ENCODE results near the gene MKLN1.

MKLN1 gene

DNA sequence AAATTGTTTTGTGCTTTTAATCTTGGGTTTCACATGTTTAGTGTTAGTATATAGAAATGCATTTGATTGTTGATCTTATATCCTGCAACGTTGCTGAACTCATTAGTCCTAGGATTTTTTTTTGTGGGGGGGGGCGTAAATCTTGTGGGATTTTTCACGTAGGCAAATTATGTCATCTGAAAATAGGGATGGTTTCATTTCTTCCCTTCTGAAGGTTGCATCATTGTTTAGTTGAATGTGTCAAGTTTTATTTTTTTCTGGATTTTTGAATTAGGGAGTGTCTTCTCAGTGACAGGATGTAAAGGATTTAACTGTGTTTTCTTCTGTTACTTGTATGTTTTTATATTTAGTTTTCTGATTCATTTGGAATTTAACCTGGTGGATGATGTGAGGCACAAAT, 26.7 kb downstream of the MKLN1 start:
- no peak for DNase-seq (ENCODE audit: low read depth in 2 of 2)

DNA sequence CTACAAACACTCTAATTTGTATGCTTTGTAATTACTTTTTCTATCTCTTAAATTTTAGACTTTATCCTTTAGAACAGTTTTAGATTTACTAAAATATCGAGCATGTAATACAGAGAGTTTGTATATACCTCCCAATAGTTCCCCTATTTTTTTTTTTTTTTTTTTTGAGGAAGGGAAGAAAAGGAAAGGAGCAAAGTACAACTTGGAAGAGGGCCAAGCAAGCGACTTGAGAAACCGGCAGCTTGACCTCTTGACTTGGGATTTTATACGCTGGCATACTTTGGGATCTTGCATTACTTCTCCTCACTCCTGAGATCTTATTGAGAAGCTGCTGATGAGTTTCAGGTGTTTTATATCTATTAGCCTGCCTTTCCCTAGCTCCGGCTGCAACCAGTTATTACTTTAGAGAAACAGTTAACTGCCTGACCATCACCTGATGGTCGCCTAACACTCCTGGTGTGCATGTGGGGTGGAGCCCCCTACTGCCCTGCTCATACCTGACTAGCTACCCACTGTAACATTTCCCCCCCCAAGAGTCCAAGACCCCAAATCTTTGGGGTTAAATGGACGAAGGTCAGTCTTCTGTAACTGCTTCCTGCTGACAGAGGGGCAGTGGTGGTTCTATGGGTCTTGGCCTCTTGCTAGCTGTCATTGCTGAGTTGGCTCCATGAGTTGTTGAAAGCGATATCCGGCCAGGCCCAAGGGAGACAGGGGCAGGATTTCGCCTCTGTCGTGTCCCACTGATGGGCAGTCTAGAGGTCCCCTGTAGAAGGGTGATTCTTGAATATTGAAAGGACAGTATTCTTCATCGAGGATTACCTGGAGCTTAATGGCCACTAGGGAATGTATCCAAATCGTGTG, 28.5 kb downstream of the MKLN1 start:
- no peak for DNase-seq (ENCODE audit: low read depth in 2 of 2)

GRCh38 chr7:131357282-131357880, 29.7 kb downstream of the MKLN1 start:
- no peak for DNase-seq (ENCODE audit: low read depth in 2 of 2)

DNA sequence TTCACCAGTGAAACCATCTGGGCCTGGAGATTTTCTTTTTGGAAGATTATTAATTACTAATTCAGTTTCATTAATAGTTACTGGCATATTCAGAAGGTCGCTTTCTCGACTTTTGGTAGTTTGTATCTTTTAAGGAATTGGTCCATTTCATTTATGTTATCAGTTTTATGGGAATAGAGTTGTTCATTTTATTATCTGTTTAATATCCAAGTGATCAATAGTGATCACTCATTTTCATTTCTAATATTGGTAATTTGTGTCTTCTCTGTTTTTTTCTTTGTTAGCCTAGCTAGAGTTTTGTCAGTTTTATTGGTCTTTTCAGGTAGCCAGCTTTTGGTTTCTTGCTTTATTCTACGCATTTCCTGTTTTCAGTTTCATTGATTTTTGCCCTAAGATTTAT, 31.0 kb downstream of the MKLN1 start:
- DNase-seq (ENCODE audit: low read depth in 2 of 2): no peak

DNA sequence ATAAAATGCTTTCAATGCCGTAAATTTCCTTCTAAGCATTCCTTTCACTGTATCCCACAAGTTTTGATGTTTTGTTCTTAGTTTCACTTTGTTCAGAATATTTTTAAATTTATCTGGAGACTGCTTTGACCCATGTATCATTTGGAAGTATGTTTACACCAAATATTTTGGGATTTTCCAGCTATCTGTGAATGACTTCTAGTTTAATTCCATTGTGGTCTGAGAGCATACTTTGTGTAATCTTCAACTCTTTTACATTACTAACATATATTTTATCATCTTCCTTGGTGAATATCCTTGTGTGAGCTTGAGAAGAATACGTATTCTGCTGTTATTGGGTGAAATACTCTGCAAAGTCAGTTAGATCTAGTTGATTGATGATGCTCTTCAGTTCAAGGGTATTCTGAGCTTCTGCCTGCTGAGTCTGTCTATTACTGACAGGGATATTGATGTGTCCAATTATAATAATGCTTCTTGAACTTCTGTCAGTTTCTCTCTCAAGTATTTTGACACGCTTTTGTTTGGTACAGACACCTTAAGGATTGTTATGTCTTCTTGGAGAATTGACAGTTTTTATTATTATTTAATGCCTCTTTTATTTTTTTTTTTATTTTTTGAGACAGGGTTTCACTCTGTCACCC, 31.6 kb downstream of the MKLN1 start:
- no peak for DNase-seq (ENCODE audit: low read depth in 2 of 2)

DNA sequence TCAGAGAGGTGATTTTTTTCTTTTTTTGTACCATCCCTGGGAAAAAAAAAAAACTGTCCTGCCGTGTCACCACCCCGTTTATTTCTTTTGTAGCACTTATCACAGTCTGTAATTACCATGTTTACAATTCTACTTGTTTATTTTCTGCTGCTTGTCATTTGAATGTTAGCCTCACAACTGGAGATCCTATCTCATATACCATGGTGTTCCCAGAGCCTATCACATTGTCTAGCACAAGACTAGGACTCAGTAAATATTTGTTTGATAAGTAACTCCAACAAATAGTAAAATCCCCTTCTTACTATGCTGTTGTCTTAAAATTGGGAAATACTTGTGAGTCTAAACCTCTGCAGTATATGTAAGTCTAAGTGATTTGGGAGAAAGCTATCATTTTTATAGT, 36.0 kb downstream of the MKLN1 start:
- DNase-seq (ENCODE audit: low read depth in 2 of 2): no peak

- no peak for DNase-seq (ENCODE audit: low read depth in 2 of 2)
These were observed 37.2 kb downstream of the MKLN1 start for GRCh38 chr7:131364767-131365344.

DNA sequence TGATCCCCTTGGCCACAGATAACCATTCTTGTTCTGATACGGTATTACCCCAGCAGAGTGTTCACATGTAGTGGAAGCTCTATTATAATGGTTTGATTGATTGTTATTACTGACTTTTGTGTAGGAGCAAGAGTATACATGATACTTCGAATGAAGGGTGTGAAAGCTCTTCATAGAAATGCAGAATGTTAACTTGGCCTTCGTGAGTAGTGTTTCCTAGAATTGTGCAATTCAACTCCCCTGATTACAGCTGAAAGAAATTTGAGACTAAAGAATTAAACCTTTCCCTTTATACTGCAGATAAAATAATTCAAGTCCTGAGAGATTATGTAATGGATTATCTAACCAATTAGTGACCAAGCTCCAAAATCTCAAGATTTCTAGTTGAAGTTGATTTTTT, 38.2 kb downstream of the MKLN1 start:
- DNase-seq (ENCODE audit: low read depth in 2 of 2): no peak

DNA sequence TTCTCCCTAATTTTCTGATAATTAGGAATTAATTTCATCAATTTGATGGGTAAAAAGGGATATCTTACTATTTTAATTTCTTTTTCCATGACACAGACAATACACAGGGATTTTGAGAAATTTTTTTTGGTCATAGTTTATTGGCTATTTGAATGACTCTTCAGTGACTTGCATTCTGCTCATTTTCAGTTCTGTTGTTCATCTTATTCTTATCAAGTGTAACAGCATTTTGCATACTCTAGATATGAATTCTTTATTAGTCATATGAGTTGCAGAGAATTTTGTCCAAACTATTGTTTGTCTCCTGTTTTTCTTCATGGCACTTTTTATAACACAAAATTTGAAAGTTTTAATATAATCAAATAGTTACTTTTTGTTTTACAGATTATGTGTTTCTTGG, 41.7 kb downstream of the MKLN1 start:
- no peak for DNase-seq (ENCODE audit: low read depth in 2 of 2)

GRCh38 chr7:131370523-131370968, 42.9 kb downstream of the MKLN1 start:
- DNase-seq (ENCODE audit: low read depth in 2 of 2): peak in 1 of 2 donors; percentile 2

DNA sequence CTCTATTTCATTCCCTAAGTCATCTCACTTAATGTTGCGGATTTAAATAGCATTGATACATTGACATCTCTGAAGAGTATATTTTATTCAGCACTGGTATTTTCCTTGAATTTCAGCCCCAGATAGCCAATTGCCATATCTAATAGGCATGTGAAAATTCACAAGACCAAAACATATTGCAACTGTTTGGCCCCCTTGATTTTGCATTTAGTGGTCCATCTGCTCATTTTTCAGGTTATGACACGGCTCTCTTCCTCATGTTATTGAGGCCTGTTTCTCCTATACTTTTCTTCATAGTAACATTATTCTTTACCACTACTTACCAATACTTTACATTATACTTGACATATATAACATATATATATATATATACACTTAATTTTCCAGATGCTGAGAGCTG, 43.7 kb downstream of the MKLN1 start:
- DNase-seq (ENCODE audit: low read depth in 2 of 2): no peak

- DNase-seq (ENCODE audit: low read depth in 2 of 2): no peak
These were observed 44.9 kb downstream of the MKLN1 start for GRCh38 chr7:131372554-131372953.

GRCh38 chr7:131374821-131375220, 47.1 kb downstream of the MKLN1 start:
- DNase-seq (ENCODE audit: low read depth in 2 of 2): no peak

DNA sequence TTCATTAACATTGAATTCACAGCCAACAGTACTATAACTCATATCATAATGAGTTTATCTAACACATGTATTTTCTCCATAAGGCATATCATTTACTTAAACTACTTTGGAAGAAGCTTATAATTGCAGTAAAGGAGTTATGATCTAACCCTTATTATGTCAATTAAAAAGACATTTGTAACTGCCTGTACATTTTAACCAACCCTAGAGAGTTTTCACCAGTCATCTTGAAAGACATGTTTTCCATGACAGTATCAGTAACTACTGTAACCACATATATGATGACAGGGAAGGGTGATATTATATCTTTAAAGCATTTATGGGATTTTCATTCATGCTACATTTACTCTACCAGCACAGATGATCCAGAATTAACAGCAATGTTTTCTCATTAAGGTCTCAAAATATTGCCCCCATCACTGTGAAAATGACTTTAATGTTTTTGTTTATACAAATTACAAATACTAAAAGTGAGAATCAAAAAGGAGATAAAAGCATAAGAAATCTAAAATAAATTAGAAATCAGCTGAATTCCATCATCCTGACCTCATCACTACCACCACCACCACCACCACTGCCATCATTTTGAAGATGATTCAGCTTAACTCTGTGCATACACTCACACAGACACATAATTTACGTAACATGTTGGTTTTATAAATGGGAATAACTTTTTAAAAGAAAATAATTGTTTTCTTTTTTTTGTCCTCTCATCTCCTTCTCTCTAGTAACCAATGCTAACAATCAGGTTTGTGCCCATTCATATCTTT, 53.6 kb downstream of the MKLN1 start:
- DNase-seq (ENCODE audit: low read depth in 2 of 2): no peak

DNA sequence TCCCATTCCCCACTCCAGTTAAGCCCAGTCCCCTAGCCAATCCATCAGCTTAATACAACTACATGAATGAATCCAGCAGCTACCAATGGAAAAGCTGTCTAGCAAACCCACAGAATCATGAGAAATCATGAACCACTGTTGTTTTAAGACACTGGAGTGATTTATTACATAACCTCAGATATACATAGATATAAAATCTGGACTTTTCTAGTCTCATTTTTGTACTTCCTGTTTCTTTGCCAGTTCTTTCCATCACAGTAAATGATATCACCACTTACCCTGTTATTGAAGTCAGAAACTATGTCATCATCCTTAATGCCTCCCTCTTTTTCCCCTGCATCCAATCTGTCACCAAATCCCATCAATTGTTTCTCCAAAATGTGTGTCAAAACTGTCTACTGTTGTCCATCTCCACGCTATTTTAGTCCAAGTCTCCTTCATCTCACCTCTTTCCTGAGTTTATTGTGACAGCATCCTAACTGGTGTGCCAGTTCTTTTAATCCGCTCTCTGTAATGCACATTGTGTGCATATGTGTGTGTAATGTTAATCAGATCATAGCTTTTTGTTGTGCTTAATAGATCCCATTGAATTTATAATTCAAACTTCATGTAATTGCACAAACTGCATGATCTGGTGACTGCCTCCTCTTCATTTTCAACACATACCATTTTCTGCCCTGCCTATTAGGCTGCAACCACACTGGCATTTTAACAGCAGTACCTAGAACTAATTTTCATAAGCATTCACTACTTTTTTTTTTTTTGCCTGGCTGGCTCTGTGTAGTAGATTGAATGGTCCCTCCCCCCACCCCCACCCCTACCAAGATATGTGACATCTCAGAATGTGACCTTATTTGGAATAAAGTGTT, 56.0 kb downstream of the MKLN1 start:
- DNase-seq (ENCODE audit: low read depth in 2 of 2): no peak

- DNase-seq (ENCODE audit: low read depth in 2 of 2): no peak
These were observed 56.6 kb downstream of the MKLN1 start for GRCh38 chr7:131384286-131384635.

- DNase-seq (ENCODE audit: low read depth in 2 of 2): no peak
These were observed 57.4 kb downstream of the MKLN1 start for GRCh38 chr7:131385039-131385605.

DNA sequence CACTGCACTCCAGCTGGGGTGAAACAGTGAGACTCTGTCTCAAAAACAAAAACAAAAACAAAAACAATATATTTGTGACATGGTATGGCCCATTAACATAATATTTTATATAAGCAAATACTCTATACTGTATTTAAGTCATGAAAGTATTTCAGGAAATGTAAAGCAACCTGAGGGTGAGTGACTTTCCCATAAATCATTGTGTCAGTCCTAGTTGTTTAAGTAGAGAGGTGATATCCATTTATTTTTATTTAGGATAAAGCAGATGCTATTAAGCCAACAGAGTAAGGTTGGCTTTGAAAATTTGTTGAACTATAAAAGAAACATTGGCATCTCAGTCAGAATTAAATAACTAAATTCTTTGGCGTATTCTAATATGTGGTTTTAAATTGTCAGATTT, 60.5 kb downstream of the MKLN1 start:
- DNase-seq (ENCODE audit: low read depth in 2 of 2): no peak

GRCh38 chr7:131390275-131390674, 62.6 kb downstream of the MKLN1 start:
- DNase-seq (ENCODE audit: low read depth in 2 of 2): no peak

- DNase-seq (ENCODE audit: low read depth in 2 of 2): no peak
These were observed 63.5 kb downstream of the MKLN1 start for GRCh38 chr7:131391145-131391544.

Data from stimulated activated CD4-positive, alpha-beta T cell treated with anti-CD3 and anti-CD28 coated beads, Interleukin-1b, Interleukin-23, amount 100 ng/mL, for 4 hours (primary cell).